ENCODE results near the gene SLC9A5.

Gene SLC9A5

GRCh38 chr16:67215706-67216105 is 33.1 kb upstream of the SLC9A5 start:
- Histone ChIP-seq H3K4me1 (ENCODE audit: control insufficient read depth, insufficient read depth, low read length, poor library complexity, severe bottlenecking) (peaks cover 5% of the 10 kb centered on the region), H3K4me3 (ENCODE audit: extremely low read depth, insufficient read depth, low read length, poor library complexity, severe bottlenecking) (no peak overlapping the region), H3K9me3 (ENCODE audit: control insufficient read depth, low read length) (no peaks in the 10 kb centered on the region), H3K27ac (ENCODE audit: low read depth, low read length, severe bottlenecking) (no peak overlapping the region), H3K36me3 (ENCODE audit: control insufficient read depth, insufficient read depth, low read length) (no peaks in the 10 kb centered on the region)
- 70 to 79% methylated on average over 5 of the region's 5 CpGs for WGBS, 2 experiments (ENCODE audit: insufficient coverage in 2 of 2)

DNA sequence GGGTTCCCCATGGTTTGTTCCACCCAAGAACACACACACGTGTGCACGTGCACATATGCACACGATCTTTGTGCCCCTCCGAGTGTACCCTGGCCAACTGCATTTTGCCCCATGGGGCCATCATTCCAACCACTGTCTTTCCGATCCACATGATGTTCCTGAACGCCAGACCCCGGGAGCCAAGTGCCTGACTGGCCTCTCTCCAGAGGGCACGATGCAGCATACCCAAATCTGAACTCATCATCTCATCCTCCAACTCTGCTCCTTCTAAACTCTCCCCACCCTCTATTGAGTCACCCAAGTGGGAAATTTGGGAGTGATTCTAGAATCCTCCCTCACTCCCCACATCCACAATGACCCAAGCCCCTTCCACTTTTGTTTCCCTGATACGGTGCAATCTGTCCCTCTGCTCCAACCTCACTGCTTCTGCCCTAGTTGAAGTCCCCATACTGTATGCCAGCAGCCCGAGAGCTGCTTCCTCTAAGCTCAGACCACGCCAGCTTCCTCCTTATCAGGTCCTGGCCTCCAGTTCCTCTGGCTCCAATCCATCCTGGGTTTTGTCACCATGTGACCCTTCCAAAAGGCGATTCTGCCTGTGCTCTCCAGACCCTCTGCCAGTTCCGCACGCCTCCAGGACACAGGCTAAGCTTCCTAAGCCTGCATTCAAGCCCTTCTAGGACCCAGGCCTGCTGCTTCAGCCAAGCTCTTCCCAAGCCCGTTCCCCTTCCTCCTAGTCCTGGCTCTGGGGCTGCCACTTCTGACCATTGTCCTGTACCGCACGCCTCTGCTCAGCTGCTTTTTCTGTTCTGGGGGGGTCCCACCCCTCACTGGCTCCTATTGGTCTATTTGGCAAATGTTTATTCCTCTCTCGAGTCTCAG is 31.9 kb upstream of the SLC9A5 start:
- Histone ChIP-seq H3K4me3 (ENCODE audit: extremely low read depth, insufficient read depth, low read length, poor library complexity, severe bottlenecking) (no peak overlapping the region), H3K4me1 (ENCODE audit: control insufficient read depth, insufficient read depth, low read length, poor library complexity, severe bottlenecking) (peaks cover 5% of the 10 kb centered on the region), H3K36me3 (ENCODE audit: control insufficient read depth, insufficient read depth, low read length) (no peaks in the 10 kb centered on the region), H3K9me3 (ENCODE audit: control insufficient read depth, low read length) (no peaks in the 10 kb centered on the region), H3K27ac (ENCODE audit: low read depth, low read length, severe bottlenecking) (no peak overlapping the region)
- WGBS, 2 experiments (ENCODE audit: insufficient coverage in 2 of 2): 90 to 92% methylated on average over 17 to 18 of the region's 18 CpGs

GRCh38 chr16:67223992-67224391 is 24.8 kb upstream of the SLC9A5 start:
- Histone ChIP-seq H3K36me3 (ENCODE audit: control insufficient read depth, insufficient read depth, low read length) (peaks cover 13% of the 10 kb centered on the region), H3K4me1 (ENCODE audit: control insufficient read depth, insufficient read depth, low read length, poor library complexity, severe bottlenecking) (peaks cover 10% of the 10 kb centered on the region), H3K27ac (ENCODE audit: low read depth, low read length, severe bottlenecking) (no peak overlapping the region), H3K4me3 (ENCODE audit: extremely low read depth, insufficient read depth, low read length, poor library complexity, severe bottlenecking) (no peak overlapping the region), H3K9me3 (ENCODE audit: control insufficient read depth, low read length) (no peaks in the 10 kb centered on the region)
- 90 to 100% methylated on average over 2 of the region's 3 CpGs for WGBS, 2 experiments (ENCODE audit: insufficient coverage in 2 of 2)

DNA sequence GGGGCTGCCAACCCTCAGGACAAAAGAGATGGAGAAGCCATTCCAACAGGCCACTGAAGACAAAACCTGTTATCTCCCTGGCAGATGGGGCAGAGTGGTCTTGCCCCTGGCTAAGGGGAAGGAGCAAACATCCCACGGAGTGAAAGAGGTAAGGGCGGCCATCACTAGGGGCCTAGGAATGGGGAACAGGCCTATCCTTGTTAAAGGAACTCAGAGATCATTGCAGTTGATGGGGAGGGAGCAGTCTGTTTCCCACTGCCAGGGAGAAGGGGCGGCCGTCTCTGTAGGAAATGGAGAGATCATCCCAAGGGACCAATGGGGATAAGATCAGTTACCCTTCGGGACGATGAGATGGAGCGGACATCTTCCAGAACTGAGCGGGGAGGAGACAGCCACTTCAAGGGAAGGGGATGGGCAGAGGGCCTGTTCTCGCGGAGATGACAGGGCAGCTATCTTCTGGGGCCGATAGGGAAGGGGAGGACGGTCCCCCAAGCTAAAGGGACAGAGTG is 22.4 kb upstream of the SLC9A5 start:
- no peaks in the 10 kb centered on the region for H3K9me3 ChIP-seq (ENCODE audit: control insufficient read depth, low read length)
- peaks cover 10% of the 10 kb centered on the region for H3K4me1 ChIP-seq (ENCODE audit: control insufficient read depth, insufficient read depth, low read length, poor library complexity, severe bottlenecking)
- peak overlapping the region; percentile 100 for H3K4me3 ChIP-seq (ENCODE audit: extremely low read depth, insufficient read depth, low read length, poor library complexity, severe bottlenecking)
- H3K27ac ChIP-seq (ENCODE audit: low read depth, low read length, severe bottlenecking): no peak overlapping the region
- WGBS, 2 experiments (ENCODE audit: insufficient coverage in 2 of 2): 16 to 19% methylated on average over 11 to 12 of the region's 12 CpGs
- H3K36me3 ChIP-seq (ENCODE audit: control insufficient read depth, insufficient read depth, low read length): peaks cover 36% of the 10 kb centered on the region

DNA sequence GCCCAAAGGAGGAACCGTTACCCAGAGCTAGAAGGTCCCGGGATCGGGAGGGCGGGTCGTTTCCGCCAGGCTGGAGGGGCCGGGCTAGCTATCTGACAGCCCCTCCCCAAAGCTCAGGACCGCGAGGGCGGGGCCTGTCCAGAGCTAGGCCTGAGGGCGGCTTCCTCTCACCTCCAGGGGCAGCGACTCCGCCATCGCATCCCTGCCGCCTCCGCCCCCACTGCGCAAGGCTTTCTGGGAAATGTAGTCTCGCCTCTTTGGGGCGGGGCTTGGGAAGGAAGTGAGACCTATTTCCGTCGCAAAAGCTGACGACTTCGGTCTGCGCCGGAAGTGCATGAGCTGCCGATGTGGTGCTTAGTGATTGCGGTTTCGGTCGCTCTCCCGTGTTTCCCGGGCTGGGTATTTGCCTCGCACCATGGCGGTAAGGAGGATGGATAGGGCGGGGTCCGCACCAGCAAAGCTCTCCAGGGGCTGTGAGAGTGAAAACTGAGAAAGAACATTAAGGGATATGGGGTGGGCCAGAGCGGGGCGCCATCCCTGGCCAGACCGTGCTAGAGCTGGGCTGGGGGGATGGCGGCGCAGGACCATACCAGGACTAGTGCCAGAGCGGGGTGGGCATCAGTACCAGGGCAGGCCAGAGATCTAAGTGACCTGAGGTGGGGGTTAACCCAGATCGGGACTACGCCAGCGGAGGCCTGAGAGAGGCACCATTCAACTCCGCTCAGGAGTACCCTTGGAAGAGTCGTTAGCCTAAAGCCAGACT is 21.8 kb upstream of the SLC9A5 start, which contains the start of gene TMEM208:
Gene TMEM208 (plus strand): TSS at position 327 of the 763 bp plus-strand sequence. CDS start 89 bp downstream, at position 416.
- H3K27ac ChIP-seq (ENCODE audit: low read depth, low read length, severe bottlenecking): peak within 1 kb of the TSS; percentile 57

DNA sequence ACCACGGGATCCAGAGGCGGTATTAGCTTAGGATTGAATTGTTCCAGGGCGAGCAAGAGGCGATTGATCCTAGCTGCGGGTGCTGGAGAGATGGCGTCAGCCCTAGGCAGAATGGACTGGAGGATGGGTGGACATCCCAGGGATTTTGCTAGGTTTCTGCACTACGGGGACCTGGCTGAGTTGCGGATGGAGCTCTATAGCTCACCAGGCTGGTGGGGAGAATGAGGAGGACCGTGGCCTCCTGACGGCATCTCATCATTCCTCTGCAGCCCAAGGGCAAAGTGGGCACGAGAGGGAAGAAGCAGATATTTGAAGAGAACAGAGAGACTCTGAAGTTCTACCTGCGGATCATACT is 21.2 kb upstream of the SLC9A5 start:
- no peaks in the 10 kb centered on the region for H3K9me3 ChIP-seq (ENCODE audit: control insufficient read depth, low read length)
- peaks cover 10% of the 10 kb centered on the region for H3K4me1 ChIP-seq (ENCODE audit: control insufficient read depth, insufficient read depth, low read length, poor library complexity, severe bottlenecking)
- H3K36me3 ChIP-seq (ENCODE audit: control insufficient read depth, insufficient read depth, low read length): peaks cover 48% of the 10 kb centered on the region
- peak overlapping the region; percentile 100 for H3K4me3 ChIP-seq (ENCODE audit: extremely low read depth, insufficient read depth, low read length, poor library complexity, severe bottlenecking)
- peak overlapping the region; percentile 57 for H3K27ac ChIP-seq (ENCODE audit: low read depth, low read length, severe bottlenecking)
- WGBS, 2 experiments (ENCODE audit: insufficient coverage in 2 of 2): 27 to 30% methylated on average over 11 to 12 of the region's 12 CpGs

More for the DNA sequence above, 21.8 kb upstream of the SLC9A5 start, which contains the start of gene TMEM208:
- no peaks in the 10 kb centered on the region for H3K9me3 ChIP-seq (ENCODE audit: control insufficient read depth, low read length)
- peak within 1 kb of the TSS; percentile 100 for H3K4me3 ChIP-seq (ENCODE audit: extremely low read depth, insufficient read depth, low read length, poor library complexity, severe bottlenecking)
- H3K4me1 ChIP-seq (ENCODE audit: control insufficient read depth, insufficient read depth, low read length, poor library complexity, severe bottlenecking): peaks cover 10% of the 10 kb centered on the region
- peaks cover 43% of the 10 kb centered on the region for H3K36me3 ChIP-seq (ENCODE audit: control insufficient read depth, insufficient read depth, low read length)
- 1% methylated on average over 39 to 45 of the region's 46 CpGs for WGBS, 2 experiments (ENCODE audit: insufficient coverage in 2 of 2)

- no peak overlapping the region for H3K27ac ChIP-seq (ENCODE audit: low read depth, low read length, severe bottlenecking)
- peaks cover 10% of the 10 kb centered on the region for H3K4me1 ChIP-seq (ENCODE audit: control insufficient read depth, insufficient read depth, low read length, poor library complexity, severe bottlenecking)
- H3K4me3 ChIP-seq (ENCODE audit: extremely low read depth, insufficient read depth, low read length, poor library complexity, severe bottlenecking): peak overlapping the region; percentile 100
- H3K36me3 ChIP-seq (ENCODE audit: control insufficient read depth, insufficient read depth, low read length): peaks cover 52% of the 10 kb centered on the region
- no peaks in the 10 kb centered on the region for H3K9me3 ChIP-seq (ENCODE audit: control insufficient read depth, low read length)
- WGBS, 2 experiments (ENCODE audit: insufficient coverage in 2 of 2): 98 to 99% methylated on average over 5 to 7 of the region's 9 CpGs
These were observed 20.6 kb upstream of the SLC9A5 start for GRCh38 chr16:67228034-67228785.

DNA sequence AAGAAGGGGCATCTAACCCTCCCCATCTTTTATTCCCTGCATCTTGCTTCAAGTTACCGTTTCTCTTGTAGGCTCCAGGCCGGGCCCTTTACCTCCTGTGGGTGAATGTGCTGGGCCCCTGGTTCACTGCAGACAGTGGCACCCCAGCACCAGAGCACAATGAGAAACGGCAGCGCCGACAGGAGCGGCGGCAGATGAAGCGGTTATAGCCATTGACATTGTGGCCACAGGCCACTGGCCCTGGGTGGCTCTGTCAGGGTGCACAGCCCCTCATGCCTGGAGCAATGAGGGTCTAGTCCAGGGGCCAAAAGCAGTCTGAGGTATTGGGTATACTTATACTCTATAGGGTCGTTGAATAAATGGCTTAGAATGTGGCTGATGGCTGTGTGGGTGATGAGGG is 19.9 kb upstream of the SLC9A5 start:
- peaks cover 59% of the 10 kb centered on the region for H3K36me3 ChIP-seq (ENCODE audit: control insufficient read depth, insufficient read depth, low read length)
- 93 to 98% methylated on average over 7 to 9 of the region's 9 CpGs for WGBS, 2 experiments (ENCODE audit: insufficient coverage in 2 of 2)
- H3K27ac ChIP-seq (ENCODE audit: low read depth, low read length, severe bottlenecking): no peak overlapping the region
- no peaks in the 10 kb centered on the region for H3K9me3 ChIP-seq (ENCODE audit: control insufficient read depth, low read length)
- peaks cover 10% of the 10 kb centered on the region for H3K4me1 ChIP-seq (ENCODE audit: control insufficient read depth, insufficient read depth, low read length, poor library complexity, severe bottlenecking)
- no peak overlapping the region for H3K4me3 ChIP-seq (ENCODE audit: extremely low read depth, insufficient read depth, low read length, poor library complexity, severe bottlenecking)

- H3K36me3 ChIP-seq (ENCODE audit: control insufficient read depth, insufficient read depth, low read length): peaks cover 71% of the 10 kb centered on the region
- no peak overlapping the region for H3K4me3 ChIP-seq (ENCODE audit: extremely low read depth, insufficient read depth, low read length, poor library complexity, severe bottlenecking)
- H3K4me1 ChIP-seq (ENCODE audit: control insufficient read depth, insufficient read depth, low read length, poor library complexity, severe bottlenecking): peaks cover 10% of the 10 kb centered on the region
- WGBS, 2 experiments (ENCODE audit: insufficient coverage in 2 of 2): 97% methylated on average over 27 to 30 of the region's 32 CpGs
- no peaks in the 10 kb centered on the region for H3K9me3 ChIP-seq (ENCODE audit: control insufficient read depth, low read length)
- no peak overlapping the region for H3K27ac ChIP-seq (ENCODE audit: low read depth, low read length, severe bottlenecking)
These were observed 18.6 kb upstream of the SLC9A5 start for GRCh38 chr16:67229906-67230808.
